Naive thymus-derived CD4-positive, alpha-beta T cell (primary cell): ENCODE data around the gene USP12. TPM values are rescaled to one million over a fixed set of nuclear protein-coding genes. Genes with fewer than 3 reads are reported as not detected.
"Not testable (repeated sequence)": the region's sequence is repeated elsewhere in the genome, so short reads cannot be mapped to it uniquely, and the experiment has no call there.

ENCODE experiments used
- ATAC-seq: fragments of 150-1000 bp; cut with Tn5 transposase; 2 replicates; pipeline ENCODE4 v1.10.0; 2021; ENCODE audit warnings: mild to moderate bottlenecking, moderate library complexity
- CTCF ChIA-PET: fragments of 350-600 bp; sonication (Branson Sonifier 250); formaldehyde crosslinking; loops from one replicate; lab custom pipeline; 2021; ENCODE audit warnings: antibody characterized with exemption; lab: Charles Lee
- POLR2A ChIA-PET: fragments of 350-600 bp; sonication (Branson Sonifier 250); formaldehyde crosslinking; loops from one replicate; lab custom pipeline; 2021; ENCODE audit warnings: antibody characterized with exemption, inconsistent platforms; lab: Charles Lee
- DNase-seq, 9 donors: peaks; one replicate each; pipeline versions ENCODE4 v3.0.0 to v3.0.0-alpha.2; 2020 to 2022; ENCODE audit warnings: mixed read lengths in 1 of 9
- H3K27ac ChIP-seq: one replicate; pipeline ENCODE4 v1.7.0; 2013; ENCODE audit warnings: mild to moderate bottlenecking, low read depth, low read length, moderate library complexity
- H3K27me3 ChIP-seq, 2 donors: one replicate each; pipeline ENCODE4 v1.7.0; 2013; ENCODE audit warnings: low read length in 2 of 2, mild to moderate bottlenecking in 2 of 2, moderate library complexity in 2 of 2; ENCODE audit not compliant: control insufficient read depth in 2 of 2, insufficient read depth in 2 of 2
- H3K36me3 ChIP-seq, 3 experiments: 1 replicate in 2 of 3; 2 replicates in 1 of 3; pipeline ENCODE4 v1.7.0; 2013; ENCODE audit warnings: low read length in 3 of 3, mild to moderate bottlenecking in 3 of 3, moderate library complexity in 1 of 3; ENCODE audit not compliant: insufficient read depth in 3 of 3, control insufficient read depth in 2 of 3
- H3K4me1 ChIP-seq, 2 donors: one replicate each; pipeline ENCODE4 v1.7.0; 2013; ENCODE audit warnings: low read length in 2 of 2, mild to moderate bottlenecking in 2 of 2, moderate library complexity in 1 of 2; ENCODE audit not compliant: control insufficient read depth in 2 of 2, insufficient read depth in 2 of 2
- H3K4me3 ChIP-seq: 2 replicates; pipeline ENCODE4 v1.7.0; 2013; ENCODE audit warnings: mild to moderate bottlenecking, low read length
- H3K9me3 ChIP-seq, 3 experiments: 1 replicate in 2 of 3; 2 replicates in 1 of 3; pipeline ENCODE4 v1.7.0; 2013; ENCODE audit warnings: low read length in 3 of 3; ENCODE audit not compliant: control insufficient read depth in 2 of 3
- H3K27ac Mint-ChIP-seq, 9 donors: one replicate each; pipeline ENCODE4 v1.8.0; 2020 to 2022; ENCODE audit warnings: mixed read lengths in 9 of 9, mild to moderate bottlenecking in 8 of 9, moderate library complexity in 5 of 9, inconsistent platforms in 2 of 9
- H3K27me3 Mint-ChIP-seq, 5 donors: one replicate each; pipeline ENCODE4 v1.8.0; 2021 to 2022; ENCODE audit warnings: mixed read lengths in 5 of 5, mild to moderate bottlenecking in 1 of 5
- H3K36me3 Mint-ChIP-seq, 5 donors: one replicate each; pipeline ENCODE4 v1.8.0; 2020 to 2022; ENCODE audit warnings: mixed read lengths in 5 of 5, mild to moderate bottlenecking in 3 of 5, inconsistent platforms in 1 of 5
- H3K4me1 Mint-ChIP-seq, 7 donors: one replicate each; pipeline ENCODE4 v1.8.0; 2020 to 2022; ENCODE audit warnings: mixed read lengths in 7 of 7, mild to moderate bottlenecking in 3 of 7, inconsistent platforms in 1 of 7
- H3K4me3 Mint-ChIP-seq, 10 donors: one replicate each; pipeline ENCODE4 v1.8.0; 2020 to 2022; ENCODE audit warnings: mild to moderate bottlenecking in 10 of 10, mixed read lengths in 10 of 10, moderate library complexity in 6 of 10, inconsistent platforms in 2 of 10
- H3K9me3 Mint-ChIP-seq, 11 donors: one replicate each; pipeline ENCODE4 v1.8.0; 2020 to 2022; ENCODE audit warnings: mixed read lengths in 11 of 11, mild to moderate bottlenecking in 4 of 11, inconsistent platforms in 1 of 11, moderate library complexity in 1 of 11
- intact Hi-C, 2 donors: fragments of 100-400 bp; cut with micrococcal nuclease; formaldehyde crosslinking; loops; one replicate each; pipeline ENCODE4 v1.15.1; 2023
- polyA plus RNA-seq, 2 donors: library from polyadenylated mRNA; unstranded; fragments of 300-500 nt; fragmentation: Illumina TruSeq; gene quantifications; one replicate each; pipeline ENCODE4 v1.2.3, GENCODE V29; 2021
- total RNA-seq, 6 experiments: library from RNA in 5 of 6; stranded (reverse) in 5 of 6; gene quantifications; 1 replicate in 5 of 6; 2 replicates in 1 of 6; pipeline ENCODE4 v1.2.3 and lab custom pipeline; 2021 to 2026

The USP12 gene
- total and polyA plus RNA-seq, 7 experiments from 2014 or later: 11.0 to 53.5 (median 24.7) TPM

GRCh38 chr13:27148900-27149299, 22.7 kb downstream of the USP12 start:
- Mint-ChIP-seq H3K9me3 (peaks cover 0 to 7% (median 0%) of the 10 kb centered on the region in 11 donors), H3K4me1 (peaks cover 36 to 80% (median 72%) of the 10 kb centered on the region in 7 donors), H3K27me3 (no peaks in the 10 kb centered on the region), H3K36me3 (peaks cover 0 to 22% (median 10%) of the 10 kb centered on the region in 5 donors), H3K4me3 (peak overlapping the region in 6 of 10 donors; percentile 2 to 53 (median 21)), H3K27ac (peak overlapping the region in 2 of 9 donors; percentile 4 to 26)
- Histone ChIP-seq H3K36me3 (no peaks in the 10 kb centered on the region), H3K4me3 (no peak overlapping the region), H3K27me3 (no peaks in the 10 kb centered on the region), H3K4me1 (peaks cover 0 to 10% of the 10 kb centered on the region in 2 donors), H3K27ac (no peak overlapping the region), H3K9me3 (no peaks in the 10 kb centered on the region)
- ChIA-PET POLR2A (no interaction called here), CTCF (no interaction called here)
- no peak for ATAC-seq
- no peak for DNase-seq
- intact Hi-C loops: no loop called here

DNA sequence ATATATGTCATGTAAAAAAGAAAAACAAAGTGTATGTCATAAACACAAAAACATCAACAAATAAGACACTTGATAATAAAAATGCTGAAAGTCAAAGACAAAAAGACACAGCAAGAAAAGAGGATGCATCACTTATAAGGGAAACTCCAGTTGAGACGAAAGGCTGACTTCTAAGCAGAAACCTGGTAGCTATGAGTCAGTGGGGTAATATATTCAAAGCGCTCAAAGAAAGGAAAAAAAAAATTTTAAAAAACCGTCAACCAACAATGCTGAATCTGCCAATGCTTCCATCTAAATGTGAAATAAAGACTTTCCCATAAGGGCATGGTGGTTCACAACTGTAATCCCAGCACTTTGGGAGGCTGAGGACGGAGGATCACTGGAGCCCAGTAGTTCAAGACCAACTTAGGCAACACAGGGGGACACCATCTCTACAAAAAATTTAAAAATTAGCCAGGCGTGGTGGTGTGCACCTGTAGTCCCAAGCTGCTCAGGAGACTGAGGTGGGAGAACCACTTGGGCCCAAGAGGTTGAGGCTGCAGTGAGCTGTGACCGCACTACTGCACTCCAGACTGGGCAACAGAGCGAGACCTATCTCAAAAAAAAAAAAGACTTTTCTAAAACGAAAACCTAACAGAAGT, 24.0 kb downstream of the USP12 start:
- Mint-ChIP-seq H3K27me3 (no peaks in the 10 kb centered on the region), H3K9me3 (peaks cover 0 to 7% (median 2%) of the 10 kb centered on the region in 11 donors), H3K4me1 (peaks cover 35 to 80% (median 71%) of the 10 kb centered on the region in 7 donors), H3K27ac (peak overlapping the region in 5 of 9 donors; percentile 10 to 67 (median 67)), H3K4me3 (peak overlapping the region in 6 of 10 donors; percentile 3 to 43 (median 22)), H3K36me3 (peaks cover 0 to 27% (median 11%) of the 10 kb centered on the region in 5 donors)
- no peak overlapping the region for H3K27ac ChIP-seq
- ChIA-PET CTCF (no interaction called here), POLR2A (interaction anchor here (0.6 kb wide), 1 partner anchor 155 kb away, joined by 4 read pairs; no protein-coding TSS in a partner anchor)
- peak; percentile 71 for ATAC-seq
- intact Hi-C loops: loop anchor here in 1 of 2 donors (1.0 to 2.0 kb wide), 2 partner anchors 16 to 23 kb away; partner anchors contain the start of gene USP12
- no peak overlapping the region for H3K4me3 ChIP-seq
- H3K36me3 ChIP-seq: no peaks in the 10 kb centered on the region
- DNase-seq: peak in 1 of 9 donors; percentile 26
- H3K4me1 ChIP-seq: peaks cover 0 to 10% of the 10 kb centered on the region in 2 donors
- H3K9me3 ChIP-seq: no peaks in the 10 kb centered on the region
- no peaks in the 10 kb centered on the region for H3K27me3 ChIP-seq

DNA sequence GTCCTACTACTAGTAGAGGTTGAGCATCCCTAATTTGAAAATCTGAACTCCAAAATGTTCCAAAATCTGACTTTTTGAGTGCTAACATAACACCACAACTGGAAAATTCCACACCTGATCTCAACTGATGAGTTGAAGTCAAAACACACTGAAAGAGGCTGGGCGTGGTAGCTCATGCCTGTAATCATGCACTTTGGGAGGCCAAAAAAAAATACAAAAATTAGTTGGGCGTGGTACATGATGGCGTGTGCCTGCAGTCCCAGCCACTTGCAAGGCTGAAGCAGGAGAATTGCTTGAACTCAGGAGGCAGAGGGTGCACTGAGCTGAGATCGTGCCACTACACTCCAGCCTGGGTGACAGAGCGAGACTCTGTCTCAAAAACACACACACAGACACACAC, 29.9 kb downstream of the USP12 start:
- no peaks in the 10 kb centered on the region for H3K36me3 ChIP-seq
- no peak for ATAC-seq
- no peak overlapping the region for H3K27ac ChIP-seq
- peak overlapping the region in 1 of 9 donors; percentile 9 for H3K27ac Mint-ChIP-seq
- H3K4me3 ChIP-seq: no peak overlapping the region
- H3K9me3 ChIP-seq: peaks cover 0 to 5% (median 0%) of the 10 kb centered on the region in 3 experiments
- intact Hi-C loops: no loop called here
- CTCF ChIA-PET: no interaction called here
- H3K4me3 Mint-ChIP-seq: peak overlapping the region in 2 of 10 donors; percentile 7 to 29
- no peaks in the 10 kb centered on the region for H3K27me3 Mint-ChIP-seq
- H3K27me3 ChIP-seq: no peaks in the 10 kb centered on the region
- POLR2A ChIA-PET: no interaction called here
- H3K4me1 Mint-ChIP-seq: peaks cover 14 to 58% (median 55%) of the 10 kb centered on the region in 7 donors
- DNase-seq: no peak
- H3K4me1 ChIP-seq: peaks cover 0 to 4% of the 10 kb centered on the region in 2 donors
- H3K36me3 Mint-ChIP-seq: peaks cover 5 to 38% (median 21%) of the 10 kb centered on the region in 5 donors
- peaks cover 0 to 14% (median 4%) of the 10 kb centered on the region in 11 donors for H3K9me3 Mint-ChIP-seq

GRCh38 chr13:27141159-27141558, 30.5 kb downstream of the USP12 start:
- intact Hi-C loops, H3K9me3 ChIP-seq, H3K4me1 ChIP-seq, ATAC-seq, H3K27ac Mint-ChIP-seq, H3K4me3 ChIP-seq, POLR2A ChIA-PET, H3K27me3 Mint-ChIP-seq, H3K27me3 ChIP-seq, H3K27ac ChIP-seq, H3K36me3 ChIP-seq, DNase-seq: not testable (repeated sequence)
- H3K9me3 Mint-ChIP-seq: peaks cover 0 to 14% (median 4%) of the 10 kb centered on the region in 11 donors
- CTCF ChIA-PET: interaction anchor here (0.7 kb wide), 1 partner anchor 686 kb away, joined by 3 read pairs; no protein-coding TSS in a partner anchor
- H3K4me1 Mint-ChIP-seq: peaks cover 12 to 58% (median 49%) of the 10 kb centered on the region in 7 donors
- H3K36me3 Mint-ChIP-seq: peaks cover 5 to 38% (median 21%) of the 10 kb centered on the region in 5 donors
- peak overlapping the region in 1 of 10 donors; percentile 29 for H3K4me3 Mint-ChIP-seq

DNA sequence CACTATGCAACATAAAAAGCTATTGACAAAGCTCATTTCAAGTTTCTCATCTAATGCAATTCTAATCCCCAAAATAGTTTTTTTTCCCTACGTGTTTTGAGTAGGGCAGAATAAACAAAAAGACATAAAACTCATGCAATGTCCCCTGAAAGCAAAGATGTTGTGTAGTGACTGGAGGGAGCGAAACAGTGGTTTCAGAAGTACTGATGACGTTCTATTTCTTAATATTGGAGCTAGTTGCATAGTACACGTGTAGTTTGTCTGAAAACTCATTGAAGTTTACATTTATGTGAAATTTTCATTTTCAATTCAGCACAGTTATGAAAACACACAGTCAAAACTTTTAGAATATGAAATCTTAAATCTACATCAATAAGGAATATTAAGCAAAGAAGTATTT, 31.6 kb downstream of the USP12 start:
- Histone ChIP-seq H3K9me3 (peaks cover 0 to 5% (median 0%) of the 10 kb centered on the region in 3 experiments), H3K27ac (no peak overlapping the region), H3K4me3 (no peak overlapping the region), H3K4me1 (peaks cover 0 to 4% of the 10 kb centered on the region in 2 donors), H3K36me3 (no peaks in the 10 kb centered on the region), H3K27me3 (no peaks in the 10 kb centered on the region)
- no peaks in the 10 kb centered on the region for H3K27me3 Mint-ChIP-seq
- H3K4me3 Mint-ChIP-seq: no peak overlapping the region
- no peak overlapping the region for H3K27ac Mint-ChIP-seq
- ChIA-PET POLR2A (no interaction called here), CTCF (no interaction called here)
- peaks cover 11 to 56% (median 47%) of the 10 kb centered on the region in 7 donors for H3K4me1 Mint-ChIP-seq
- ATAC-seq: no peak
- peaks cover 5 to 34% (median 21%) of the 10 kb centered on the region in 5 donors for H3K36me3 Mint-ChIP-seq
- H3K9me3 Mint-ChIP-seq: peaks cover 0 to 14% (median 4%) of the 10 kb centered on the region in 11 donors
- intact Hi-C loops: no loop called here
- DNase-seq: no peak

- peaks cover 0 to 5% (median 0%) of the 10 kb centered on the region in 3 experiments for H3K9me3 ChIP-seq
- peaks cover 0 to 4% of the 10 kb centered on the region in 2 donors for H3K4me1 ChIP-seq
- ChIA-PET CTCF (no interaction called here), POLR2A (interaction anchor here (0.6 kb wide), 1 partner anchor 736 kb away, joined by 3 read pairs; no protein-coding TSS in a partner anchor)
- Mint-ChIP-seq H3K9me3 (peaks cover 0 to 14% (median 4%) of the 10 kb centered on the region in 11 donors), H3K4me1 (peaks cover 15 to 58% (median 51%) of the 10 kb centered on the region in 7 donors), H3K27me3 (no peaks in the 10 kb centered on the region), H3K36me3 (peaks cover 5 to 33% (median 21%) of the 10 kb centered on the region in 5 donors), H3K27ac (no peak overlapping the region), H3K4me3 (no peak overlapping the region)
- no peak overlapping the region for H3K4me3 ChIP-seq
- no peaks in the 10 kb centered on the region for H3K36me3 ChIP-seq
- intact Hi-C loops: no loop called here
- DNase-seq: no peak
- ATAC-seq: no peak
- H3K27ac ChIP-seq: no peak overlapping the region
- no peaks in the 10 kb centered on the region for H3K27me3 ChIP-seq
Observed at GRCh38 chr13:27139565-27139964, 32.0 kb downstream of the USP12 start.
